ENCODE results near the gene RHOG. TPM values are rescaled to one million over a fixed set of nuclear protein-coding genes. Genes with fewer than 3 reads are reported as not detected.

Gene RHOG
- total RNA-seq, 2 donors from 2014 or later, result 59.8 to 63.3 TPM

GRCh38 chr11:3836903-3837302 is 3.9 kb downstream of the RHOG start:
- H3K27ac ChIP-seq, result peak overlapping the region; percentile 72
- no peak overlapping the region for H3K4me3 ChIP-seq
- H3K4me1 ChIP-seq, result peaks cover 20% of the 10 kb centered on the region
- DNase-seq, result no peak
- peak overlapping the region in 1 of 2 donors; percentile 13 for H3K9ac ChIP-seq (ENCODE audit: low read depth in 2 of 2, low read length in 2 of 2)
- no peaks in the 10 kb centered on the region for H3K36me3 ChIP-seq
- H3K27me3 ChIP-seq, result no peaks in the 10 kb centered on the region
- no peak for TF ChIP-seq CTCF (IDR thresholded peaks at IDR 0.05)
- no peaks in the 10 kb centered on the region for H3K9me3 ChIP-seq
- intact Hi-C loops (cut with DNase I), result no loop called here

GRCh38 chr11:3835751-3836150 is 5.0 kb downstream of the RHOG start:
- H3K27ac ChIP-seq, result peak overlapping the region; percentile 72
- intact Hi-C loops (cut with DNase I), result no loop called here
- H3K27me3 ChIP-seq, result no peaks in the 10 kb centered on the region
- no peak overlapping the region for H3K9ac ChIP-seq (ENCODE audit: low read depth in 2 of 2, low read length in 2 of 2)
- no peak for DNase-seq
- H3K36me3 ChIP-seq, result no peaks in the 10 kb centered on the region
- H3K4me1 ChIP-seq, result peaks cover 20% of the 10 kb centered on the region
- H3K4me3 ChIP-seq, result no peak overlapping the region
- H3K9me3 ChIP-seq, result no peaks in the 10 kb centered on the region
- no peak for TF ChIP-seq CTCF (IDR thresholded peaks at IDR 0.05)

GRCh38 chr11:3834664-3835461 is 5.9 kb downstream of the RHOG start:
- peaks cover 20% of the 10 kb centered on the region for H3K4me1 ChIP-seq
- no peak overlapping the region for H3K9ac ChIP-seq (ENCODE audit: low read depth in 2 of 2, low read length in 2 of 2)
- intact Hi-C loops (cut with DNase I), result no loop called here
- H3K4me3 ChIP-seq, result no peak overlapping the region
- peak; percentile 60 for DNase-seq
- H3K36me3 ChIP-seq, result no peaks in the 10 kb centered on the region
- peak overlapping the region; percentile 72 for H3K27ac ChIP-seq
- no peaks in the 10 kb centered on the region for H3K27me3 ChIP-seq
- TF ChIP-seq CTCF (IDR thresholded peaks at IDR 0.05), result no peak
- H3K9me3 ChIP-seq, result no peaks in the 10 kb centered on the region

GRCh38 chr11:3834349-3834663 is 6.5 kb downstream of the RHOG start:
- H3K4me3 ChIP-seq, result no peak overlapping the region
- intact Hi-C loops (cut with DNase I), result no loop called here
- no peaks in the 10 kb centered on the region for H3K9me3 ChIP-seq
- H3K9ac ChIP-seq (ENCODE audit: low read depth in 2 of 2, low read length in 2 of 2), result no peak overlapping the region
- H3K27me3 ChIP-seq, result no peaks in the 10 kb centered on the region
- DNase-seq, result no peak
- no peaks in the 10 kb centered on the region for H3K36me3 ChIP-seq
- peak overlapping the region; percentile 72 for H3K27ac ChIP-seq
- peaks cover 20% of the 10 kb centered on the region for H3K4me1 ChIP-seq
- TF ChIP-seq CTCF (IDR thresholded peaks at IDR 0.05), result no peak

GRCh38 chr11:3833449-3833848 is 7.3 kb downstream of the RHOG start:
- Histone ChIP-seq H3K27me3 (no peaks in the 10 kb centered on the region), H3K9ac (ENCODE audit: low read depth in 2 of 2, low read length in 2 of 2) (no peak overlapping the region), H3K9me3 (no peaks in the 10 kb centered on the region), H3K4me3 (no peak overlapping the region), H3K36me3 (no peaks in the 10 kb centered on the region), H3K4me1 (peaks cover 16% of the 10 kb centered on the region), H3K27ac (no peak overlapping the region)
- DNase-seq, result no peak
- intact Hi-C loops (cut with DNase I), result no loop called here
- TF ChIP-seq CTCF (IDR thresholded peaks at IDR 0.05), result no peak

Data from colonic mucosa (tissue), 4 donors.